Lower leg skin (tissue), 3 donors: ENCODE measurements around the gene ARIH1.

Experiments used
- CTCF ChIP-seq, 3 donors: fragments of 450-650 bp; IDR thresholded peaks; one replicate each; pipeline ENCODE4 v1.5.1; 2016; ENCODE audit warnings: antibody characterized with exemption in 3 of 3, mild to moderate bottlenecking in 3 of 3, moderate library complexity in 2 of 3
- POLR2A ChIP-seq, 2 donors: fragments of 450-650 bp; IDR thresholded peaks; one replicate each; pipeline ENCODE4 v1.6.1; 2016 to 2017; ENCODE audit warnings: antibody characterized with exemption in 2 of 2, mild to moderate bottlenecking in 1 of 2, moderate library complexity in 1 of 2

- TF ChIP-seq CTCF (IDR thresholded peaks at IDR 0.05) (no peak), POLR2A (IDR thresholded peaks at IDR 0.05) (no peak)
Measured at GRCh38 chr15:72591361-72591760, 117.2 kb downstream of the ARIH1 start.
